ENCODE data around the gene CHN2. TPM values are rescaled to one million over a fixed set of nuclear protein-coding genes. Genes with fewer than 3 reads are reported as not detected.

Gene CHN2
- total RNA-seq, 4 donors from 2014 or later: 7.6 to 25.9 (median 17.8) TPM

GRCh38 chr7:29405891-29406290, 211.3 kb downstream of the CHN2 start:
- DNase-seq (ENCODE audit: low spot score): no peak
- no peak for TF ChIP-seq CTCF (IDR thresholded peaks at IDR 0.05)

DNA sequence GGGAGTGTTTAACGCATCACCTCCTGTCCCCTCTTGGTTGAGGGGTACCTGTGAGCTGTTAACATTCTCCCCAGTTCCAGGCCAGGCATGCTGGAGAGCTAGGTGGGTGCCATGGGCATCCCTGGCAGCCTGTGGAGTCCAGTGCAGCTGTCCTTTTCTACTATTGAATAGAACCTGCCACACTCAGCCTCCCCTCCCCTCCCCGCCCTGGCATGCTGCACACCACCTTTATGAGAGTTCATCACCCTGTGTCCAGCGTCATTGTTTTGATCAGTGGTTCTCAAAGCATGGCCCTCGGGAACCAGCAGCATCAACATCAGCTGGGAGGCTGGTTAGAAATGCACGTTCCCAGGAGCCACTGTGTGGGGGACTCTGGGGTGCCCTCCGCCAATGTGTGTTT, 211.8 kb downstream of the CHN2 start:
- TF ChIP-seq CTCF (IDR thresholded peaks at IDR 0.05): no peak
- ATAC-seq (ENCODE audit: low FRiP score) (no peak), DNase-seq (ENCODE audit: low spot score) (no peak)

More at GRCh38 chr7:29405891-29406290, 211.3 kb downstream of the CHN2 start:
- ATAC-seq (ENCODE audit: low FRiP score): no peak

DNA sequence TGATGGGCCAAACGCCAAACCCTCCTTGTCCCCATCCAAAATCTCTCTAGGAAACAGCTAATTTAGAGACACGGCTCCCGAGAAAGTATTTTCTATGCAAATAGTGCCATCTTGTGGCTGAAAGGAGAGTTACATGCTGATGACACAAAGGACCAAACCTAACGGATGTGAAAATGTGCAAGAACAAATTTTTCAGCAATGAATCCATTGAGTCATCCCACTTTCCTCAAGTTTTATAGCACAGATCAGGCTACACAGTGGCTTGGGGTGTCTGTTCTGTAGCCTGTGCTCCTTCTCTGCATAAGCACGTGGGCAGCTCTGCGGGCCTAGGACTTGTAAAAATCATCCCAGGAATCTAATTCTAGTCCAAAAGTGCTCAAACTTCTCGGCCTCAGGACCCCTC, 214.3 kb downstream of the CHN2 start:
- DNase-seq (ENCODE audit: low spot score): peak; percentile 45
- peak in 2 of 3 donors; percentile 70 to 94 for TF ChIP-seq CTCF (IDR thresholded peaks at IDR 0.05)
- ATAC-seq (ENCODE audit: low FRiP score): peak; percentile 70

DNA sequence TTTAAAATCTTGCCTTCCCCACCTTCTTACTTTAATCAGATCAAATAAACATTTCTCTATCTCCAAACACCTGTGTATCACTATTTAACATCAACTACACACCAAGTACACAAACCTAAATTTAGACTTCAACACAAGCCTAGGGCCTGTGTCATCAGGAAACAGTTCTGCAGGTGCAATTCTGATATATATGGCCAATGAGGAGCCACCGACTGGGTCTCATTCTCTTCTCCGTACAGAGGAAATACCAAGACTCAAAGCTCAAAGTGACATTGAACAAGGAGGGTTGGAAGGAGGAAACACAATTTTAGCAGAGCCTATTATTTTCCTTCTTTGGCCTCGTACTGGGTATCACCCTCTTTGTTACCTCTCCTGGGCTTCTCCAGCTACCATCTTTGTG, 216.4 kb downstream of the CHN2 start:
- ATAC-seq (ENCODE audit: low FRiP score): no peak
- TF ChIP-seq CTCF (IDR thresholded peaks at IDR 0.05): no peak
- DNase-seq (ENCODE audit: low spot score): no peak

- no peak for TF ChIP-seq CTCF (IDR thresholded peaks at IDR 0.05)
- DNase-seq (ENCODE audit: low spot score) (no peak), ATAC-seq (ENCODE audit: low FRiP score) (no peak)
These were observed 218.3 kb downstream of the CHN2 start for GRCh38 chr7:29412912-29413311.

DNA sequence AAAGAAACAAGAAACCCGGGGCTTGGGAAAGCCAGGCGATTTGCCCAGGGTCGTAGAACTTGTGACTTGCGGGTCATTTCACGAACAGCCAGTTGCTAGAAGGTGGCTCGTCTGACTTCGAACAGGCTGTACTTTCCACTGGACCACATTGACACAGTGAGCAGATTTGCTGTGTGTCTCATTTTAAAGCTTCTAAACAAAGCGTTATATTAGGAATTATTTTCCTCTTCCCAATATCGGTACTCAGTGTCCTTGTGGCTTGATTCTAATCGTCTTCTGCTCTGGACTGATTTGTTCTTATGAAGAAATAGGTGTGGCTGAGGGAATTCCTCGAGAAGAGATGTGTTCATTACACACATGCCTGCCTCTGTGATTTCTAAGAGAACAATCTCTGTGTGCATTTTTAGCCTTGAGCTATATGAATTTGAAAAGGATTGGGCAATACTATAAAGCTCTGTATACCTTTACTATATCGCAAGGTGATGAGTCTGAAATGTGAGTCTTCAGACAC, 219.1 kb downstream of the CHN2 start:
- no peak for TF ChIP-seq CTCF (IDR thresholded peaks at IDR 0.05)
- no peak for DNase-seq (ENCODE audit: low spot score)
- ATAC-seq (ENCODE audit: low FRiP score): no peak

GRCh38 chr7:29414216-29414615, 219.6 kb downstream of the CHN2 start:
- no peak for TF ChIP-seq CTCF (IDR thresholded peaks at IDR 0.05)
- ATAC-seq (ENCODE audit: low FRiP score) (no peak), DNase-seq (ENCODE audit: low spot score) (no peak)

Measured in omental fat pad (tissue), 4 donors.